ENCODE measurements around the gene S100A13.

DNA sequence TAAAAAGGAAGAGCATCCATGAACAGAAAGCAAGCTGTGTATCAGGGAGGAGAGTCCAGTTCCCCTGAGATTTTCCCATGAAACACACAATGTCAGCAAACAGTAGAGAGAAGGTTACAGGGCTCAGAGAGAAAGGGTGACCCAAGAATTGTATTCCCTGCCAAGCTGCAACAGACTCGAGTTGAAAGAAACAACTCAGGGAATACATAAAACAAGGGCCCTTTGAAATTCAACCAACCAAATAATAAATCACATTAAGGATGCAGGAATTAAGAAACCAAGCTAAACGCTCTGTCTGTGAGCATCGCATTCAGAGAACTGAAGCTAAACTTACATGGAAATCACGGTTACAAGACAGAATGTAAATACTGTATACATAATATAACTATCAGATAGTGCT, 34.6 kb downstream of the S100A13 start:
- TF ChIP-seq KAT2B (IDR thresholded peaks at IDR 0.05; ENCODE audit: low read depth, low read length) (no peak), YY1 (IDR thresholded peaks at IDR 0.05; ENCODE audit: borderline replicate concordance in 1 of 3, control insufficient read depth in 1 of 3, extremely low read depth in 1 of 3, insufficient read depth in 3 of 3, insufficient read length in 1 of 3, insufficient replicate concordance in 2 of 3, low read depth in 1 of 3, low read length in 2 of 3) (no peak), ZBTB1 (CRISPR knock-in tag; IDR thresholded peaks at IDR 0.05; ENCODE audit: borderline replicate concordance, low read depth) (no peak), FOSL1 (tag; conservative IDR thresholded peaks at IDR 0.05) (no peak)
- TF ChIP-seq, protein P1, sequence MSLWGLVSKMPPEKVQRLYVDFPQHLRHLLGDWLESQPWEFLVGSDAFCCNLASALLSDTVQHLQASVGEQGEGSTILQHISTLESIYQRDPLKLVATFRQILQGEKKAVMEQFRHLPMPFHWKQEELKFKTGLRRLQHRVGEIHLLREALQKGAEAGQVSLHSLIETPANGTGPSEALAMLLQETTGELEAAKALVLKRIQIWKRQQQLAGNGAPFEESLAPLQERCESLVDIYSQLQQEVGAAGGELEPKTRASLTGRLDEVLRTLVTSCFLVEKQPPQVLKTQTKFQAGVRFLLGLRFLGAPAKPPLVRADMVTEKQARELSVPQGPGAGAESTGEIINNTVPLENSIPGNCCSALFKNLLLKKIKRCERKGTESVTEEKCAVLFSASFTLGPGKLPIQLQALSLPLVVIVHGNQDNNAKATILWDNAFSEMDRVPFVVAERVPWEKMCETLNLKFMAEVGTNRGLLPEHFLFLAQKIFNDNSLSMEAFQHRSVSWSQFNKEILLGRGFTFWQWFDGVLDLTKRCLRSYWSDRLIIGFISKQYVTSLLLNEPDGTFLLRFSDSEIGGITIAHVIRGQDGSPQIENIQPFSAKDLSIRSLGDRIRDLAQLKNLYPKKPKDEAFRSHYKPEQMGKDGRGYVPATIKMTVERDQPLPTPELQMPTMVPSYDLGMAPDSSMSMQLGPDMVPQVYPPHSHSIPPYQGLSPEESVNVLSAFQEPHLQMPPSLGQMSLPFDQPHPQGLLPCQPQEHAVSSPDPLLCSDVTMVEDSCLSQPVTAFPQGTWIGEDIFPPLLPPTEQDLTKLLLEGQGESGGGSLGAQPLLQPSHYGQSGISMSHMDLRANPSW (CRISPR knock-in tag; IDR thresholded peaks at IDR 0.05), result no peak

Measured in K562 (cell line).